ENCODE measurements around the gene SLC2A13. TPM values are rescaled to one million over a fixed set of nuclear protein-coding genes. Genes with fewer than 3 reads are reported as not detected.
"Not testable (repeated sequence)": the region's sequence is repeated elsewhere in the genome, so short reads cannot be mapped to it uniquely, and the experiment has no call there.

SLC2A13 gene
- total RNA-seq, 1 experiment from 2014 or later, result 7.0 TPM

DNA sequence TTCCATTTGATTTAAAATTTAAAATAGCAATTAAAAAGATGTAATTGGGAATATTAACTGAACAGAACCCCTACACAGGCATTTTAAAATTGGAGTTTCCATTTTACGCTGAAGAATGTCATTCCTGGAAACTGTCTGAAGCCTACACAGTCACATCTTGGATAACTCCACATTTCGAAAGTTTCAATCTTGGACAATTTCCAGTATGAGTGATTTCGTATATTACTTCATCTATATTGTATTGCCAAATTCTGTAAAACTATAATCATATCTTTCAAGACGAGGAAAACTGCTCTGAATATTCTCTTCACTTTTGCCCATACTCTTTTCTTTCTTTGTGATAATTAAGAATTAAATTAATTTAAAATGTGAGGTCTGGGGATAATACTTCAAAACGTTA is 292.1 kb downstream of the SLC2A13 start:
- Histone ChIP-seq H4K91ac (ENCODE audit: insufficient read length, low read depth, low read length) (no peak overlapping the region), H2BK5ac (ENCODE audit: insufficient read length, low read length) (no peak overlapping the region), H4K5ac (ENCODE audit: insufficient read length, low read depth, low read length) (no peak overlapping the region), H3K18ac (ENCODE audit: insufficient read length, low read depth, low read length) (no peak overlapping the region), H2AK5ac (ENCODE audit: insufficient read length, low read length) (no peak overlapping the region), H2AFZ (ENCODE audit: low read length) (no peak overlapping the region), H3K56ac (ENCODE audit: insufficient read length, low read depth, low read length) (no peak overlapping the region), H3K14ac (ENCODE audit: insufficient read depth, low read length) (no peak overlapping the region), H3K23me2 (ENCODE audit: insufficient read length, low read depth, low read length, poor library complexity, severe bottlenecking) (no peaks in the 10 kb centered on the region), H3K4ac (ENCODE audit: low read depth, low read length) (no peak overlapping the region), H3K9me3 (ENCODE audit: control insufficient read depth, low read depth, low read length) (no peaks in the 10 kb centered on the region), H3K27ac (ENCODE audit: insufficient read length, low read depth, low read length) (no peak overlapping the region), H4K20me1 (ENCODE audit: control insufficient read depth, insufficient read depth, insufficient read length) (no peaks in the 10 kb centered on the region), H2BK120ac (ENCODE audit: low read depth, low read length, poor library complexity, severe bottlenecking) (no peak overlapping the region), H2BK12ac (ENCODE audit: insufficient read length, low read depth, low read length) (no peak overlapping the region), H3K9ac (ENCODE audit: extremely low read depth, insufficient read length, low read length) (no peak overlapping the region), H3K4me2 (ENCODE audit: insufficient read depth, insufficient read length, low read length) (no peak overlapping the region), H2BK20ac (ENCODE audit: low read depth, low read length, poor library complexity, severe bottlenecking) (no peak overlapping the region), H3K79me2 (ENCODE audit: insufficient read depth, low read length) (no peaks in the 10 kb centered on the region), H3K4me1 (ENCODE audit: insufficient read depth, low read length) (no peaks in the 10 kb centered on the region), H4K8ac (replicated peaks; ENCODE audit: insufficient read length, low read depth, low read length) (no peak overlapping the region), H3T11ph (ENCODE audit: low read length) (no peak overlapping the region), H3K23ac (ENCODE audit: insufficient read length, low read depth, low read length) (no peak overlapping the region), H3K79me1 (ENCODE audit: insufficient read depth, low read depth, low read length, poor library complexity, severe bottlenecking) (no peaks in the 10 kb centered on the region), H2BK15ac (ENCODE audit: low read depth, low read length) (no peak overlapping the region), H3K27me3 (ENCODE audit: insufficient read depth, low read length) (no peaks in the 10 kb centered on the region)
- peaks cover 14 to 17% of the 10 kb centered on the region in 2 experiments; a peak in 4 of 5 replicates for H3K9me3 Mint-ChIP-seq
- TF ChIP-seq CTCF (conservative IDR thresholded peaks at IDR 0.05), result no peak
- H3K4me3 Mint-ChIP-seq, result no peak overlapping the region
- no peak for DNase-seq
- H3K36me3 Mint-ChIP-seq (ENCODE audit: insufficient read depth in 1 of 3, low read depth in 3 of 3), result peaks cover 2 to 9% (median 5%) of the 10 kb centered on the region in 3 experiments; a peak in 6 of 7 replicates
- no peak overlapping the region for H3K27ac Mint-ChIP-seq
- WGBS (ENCODE audit: extremely low coverage, insufficient read length, low lambda C conversion rate), result no CpG with 5 or more reads among the region's 5 CpGs
- H3K27me3 Mint-ChIP-seq (ENCODE audit: low read depth), result no peaks in the 10 kb centered on the region
- H3K4me1 Mint-ChIP-seq, result no peaks in the 10 kb centered on the region

- no CpG with 5 or more reads among the region's 10 CpGs for WGBS (ENCODE audit: extremely low coverage, insufficient read length, low lambda C conversion rate)
- not testable (repeated sequence) for H3K79me1 ChIP-seq (ENCODE audit: insufficient read depth, low read depth, low read length, poor library complexity, severe bottlenecking); H2AFZ ChIP-seq (ENCODE audit: low read length); H3K23me2 ChIP-seq (ENCODE audit: insufficient read length, low read depth, low read length, poor library complexity, severe bottlenecking); H3K27me3 ChIP-seq (ENCODE audit: insufficient read depth, low read length); H3K9ac ChIP-seq (ENCODE audit: extremely low read depth, insufficient read length, low read length); H3K4me3 Mint-ChIP-seq; DNase-seq; H2BK20ac ChIP-seq (ENCODE audit: low read depth, low read length, poor library complexity, severe bottlenecking); H3T11ph ChIP-seq (ENCODE audit: low read length); H2AK5ac ChIP-seq (ENCODE audit: insufficient read length, low read length); H3K23ac ChIP-seq (ENCODE audit: insufficient read length, low read depth, low read length); H2BK120ac ChIP-seq (ENCODE audit: low read depth, low read length, poor library complexity, severe bottlenecking); H3K27ac Mint-ChIP-seq; H3K79me2 ChIP-seq (ENCODE audit: insufficient read depth, low read length); H2BK5ac ChIP-seq (ENCODE audit: insufficient read length, low read length); H3K4me1 Mint-ChIP-seq; H4K91ac ChIP-seq (ENCODE audit: insufficient read length, low read depth, low read length); H3K18ac ChIP-seq (ENCODE audit: insufficient read length, low read depth, low read length); H3K36me3 Mint-ChIP-seq (ENCODE audit: insufficient read depth in 1 of 3, low read depth in 3 of 3); H3K27ac ChIP-seq (ENCODE audit: insufficient read length, low read depth, low read length); H4K8ac ChIP-seq (replicated peaks; ENCODE audit: insufficient read length, low read depth, low read length); H3K9me3 ChIP-seq (ENCODE audit: control insufficient read depth, low read depth, low read length); H3K4me1 ChIP-seq (ENCODE audit: insufficient read depth, low read length); H4K5ac ChIP-seq (ENCODE audit: insufficient read length, low read depth, low read length); H4K20me1 ChIP-seq (ENCODE audit: control insufficient read depth, insufficient read depth, insufficient read length); H2BK12ac ChIP-seq (ENCODE audit: insufficient read length, low read depth, low read length); H3K56ac ChIP-seq (ENCODE audit: insufficient read length, low read depth, low read length); H3K4me2 ChIP-seq (ENCODE audit: insufficient read depth, insufficient read length, low read length); H3K4ac ChIP-seq (ENCODE audit: low read depth, low read length); H2BK15ac ChIP-seq (ENCODE audit: low read depth, low read length); H3K14ac ChIP-seq (ENCODE audit: insufficient read depth, low read length); H3K27me3 Mint-ChIP-seq (ENCODE audit: low read depth)
- H3K9me3 Mint-ChIP-seq, result peaks cover 14 to 17% of the 10 kb centered on the region in 2 experiments; a peak in 4 of 5 replicates
Measured at GRCh38 chr12:39812456-39812855, 293.4 kb downstream of the SLC2A13 start.
